IPS DF 6.9 (cell line): ENCODE measurements around the gene TEN1.

Experiments
- DNase-seq: peaks from one replicate; pipeline ENCODE4 v3.0.0-alpha.2; 2013; ENCODE audit warnings: low read depth, low spot score
- H3K27ac ChIP-seq: one replicate; pipeline ENCODE4 v1.5.1; 2013; ENCODE audit warnings: low read length, control low read depth
- H3K27me3 ChIP-seq: 2 replicates; pipeline ENCODE4 v1.6.1; 2013; ENCODE audit warnings: mild to moderate bottlenecking, low read length; ENCODE audit not compliant: control insufficient read depth, insufficient read depth
- H3K36me3 ChIP-seq: 2 replicates; pipeline ENCODE4 v1.6.1; 2013; ENCODE audit warnings: low read length; ENCODE audit not compliant: control insufficient read depth, insufficient read depth
- H3K4me1 ChIP-seq: 2 replicates; pipeline ENCODE4 v1.6.1; 2013; ENCODE audit warnings: low read length; ENCODE audit not compliant: control insufficient read depth, insufficient read depth
- H3K4me3 ChIP-seq: 2 replicates; pipeline ENCODE4 v1.5.1; 2013; ENCODE audit warnings: mild to moderate bottlenecking, low read length
- H3K9me3 ChIP-seq: 2 replicates; pipeline ENCODE4 v1.6.1; 2013; ENCODE audit warnings: low read length, inconsistent platforms; ENCODE audit not compliant: control insufficient read depth, insufficient read depth
- WGBS: extraction: QIAGEN DNeasy Blood & Tissue Kit; methylation state at CpG from one replicate; pipeline ENCODE4 v1.1.7; 2013; ENCODE audit warnings: mixed read lengths, missing lambda C conversion rate; ENCODE audit not compliant: insufficient read length, insufficient coverage; 5-methylcytosine and 5-hydroxymethylcytosine counted together

TEN1 gene

GRCh38 chr17:76026714-76027158 is 47.7 kb downstream of the TEN1 start:
- Histone ChIP-seq H3K27ac (no peak overlapping the region), H3K27me3 (no peaks in the 10 kb centered on the region), H3K4me1 (0 out of 2 replicates have a peak, but pooled peaks cover 1% of the 10 kb centered on the region), H3K9me3 (no peaks in the 10 kb centered on the region), H3K4me3 (no peak overlapping the region), H3K36me3 (no peaks in the 10 kb centered on the region)
- no CpG with 5 or more reads among the region's 15 CpGs for WGBS
- no peak for DNase-seq

- no CpG with 5 or more reads among the region's 24 CpGs for WGBS
- no peak within 1 kb of the TSS for H3K27ac ChIP-seq
- no peaks in the 10 kb centered on the region for H3K36me3 ChIP-seq
Measured at GRCh38 chr17:76027159-76027839, 48.3 kb downstream of the TEN1 start, which contains the start of gene EVPL. TSS of gene EVPL (minus strand) at chr17:76027306. CDS start at chr17:76027198, 108 bp downstream.

GRCh38 chr17:76032073-76032779 is 53.2 kb downstream of the TEN1 start:
- Histone ChIP-seq H3K27me3 (no peaks in the 10 kb centered on the region), H3K9me3 (no peaks in the 10 kb centered on the region), H3K36me3 (no peaks in the 10 kb centered on the region), H3K4me1 (0 out of 2 replicates have a peak, but pooled peaks cover 1% of the 10 kb centered on the region), H3K4me3 (no peak overlapping the region), H3K27ac (no peak overlapping the region)
- no peak for DNase-seq
- no CpG with 5 or more reads among the region's 20 CpGs for WGBS

More at GRCh38 chr17:76027159-76027839, 48.3 kb downstream of the TEN1 start, which contains the start of gene EVPL:
- Histone ChIP-seq H3K27me3 (no peaks in the 10 kb centered on the region), H3K9me3 (no peaks in the 10 kb centered on the region), H3K4me1 (0 out of 2 replicates have a peak, but pooled peaks cover 1% of the 10 kb centered on the region), H3K4me3 (no peak within 1 kb of the TSS)
- DNase-seq, result no peak

GRCh38 chr17:76032780-76033108 is 53.7 kb downstream of the TEN1 start:
- DNase-seq, result no peak
- Histone ChIP-seq H3K4me1 (0 out of 2 replicates have a peak, but pooled peaks cover 1% of the 10 kb centered on the region), H3K9me3 (no peaks in the 10 kb centered on the region), H3K27ac (no peak overlapping the region), H3K4me3 (no peak overlapping the region), H3K36me3 (no peaks in the 10 kb centered on the region), H3K27me3 (no peaks in the 10 kb centered on the region)
- no CpG with 5 or more reads among the region's 5 CpGs for WGBS

GRCh38 chr17:76033139-76033538 is 54.1 kb downstream of the TEN1 start:
- Histone ChIP-seq H3K9me3 (no peaks in the 10 kb centered on the region), H3K36me3 (no peaks in the 10 kb centered on the region), H3K27me3 (no peaks in the 10 kb centered on the region), H3K4me3 (no peak overlapping the region), H3K27ac (no peak overlapping the region), H3K4me1 (0 out of 2 replicates have a peak, but pooled peaks cover 1% of the 10 kb centered on the region)
- DNase-seq, result no peak
- no CpG with 5 or more reads among the region's 6 CpGs for WGBS

GRCh38 chr17:76034428-76035350 is 55.6 kb downstream of the TEN1 start:
- no peaks in the 10 kb centered on the region for H3K9me3 ChIP-seq
- no peak overlapping the region for H3K4me3 ChIP-seq
- peaks cover 9% of the 10 kb centered on the region; the same call in 1 of the 2 replicates for H3K36me3 ChIP-seq
- no peak overlapping the region for H3K27ac ChIP-seq
- H3K27me3 ChIP-seq, result no peaks in the 10 kb centered on the region
- DNase-seq, result no peak
- H3K4me1 ChIP-seq, result no peaks in the 10 kb centered on the region
- WGBS, result no CpG with 5 or more reads among the region's 13 CpGs

GRCh38 chr17:76036497-76037261 is 57.6 kb downstream of the TEN1 start:
- Histone ChIP-seq H3K27me3 (no peaks in the 10 kb centered on the region), H3K36me3 (peaks cover 19% of the 10 kb centered on the region; the same call in 1 of the 2 replicates), H3K9me3 (no peaks in the 10 kb centered on the region), H3K4me1 (no peaks in the 10 kb centered on the region), H3K27ac (no peak overlapping the region), H3K4me3 (no peak overlapping the region)
- DNase-seq, result no peak
- no CpG with 5 or more reads among the region's 22 CpGs for WGBS

- Histone ChIP-seq H3K36me3 (peaks cover 20% of the 10 kb centered on the region; the same call in 1 of the 2 replicates), H3K4me3 (no peak overlapping the region), H3K4me1 (no peaks in the 10 kb centered on the region), H3K9me3 (no peaks in the 10 kb centered on the region), H3K27me3 (no peaks in the 10 kb centered on the region), H3K27ac (no peak overlapping the region)
- no peak for DNase-seq
- WGBS, result no CpG with 5 or more reads among the region's 3 CpGs
Measured at GRCh38 chr17:76038050-76038449, 59.0 kb downstream of the TEN1 start.

GRCh38 chr17:76039121-76039520 is 60.1 kb downstream of the TEN1 start:
- no peaks in the 10 kb centered on the region for H3K9me3 ChIP-seq
- H3K4me1 ChIP-seq, result no peaks in the 10 kb centered on the region
- H3K36me3 ChIP-seq, result peaks cover 31% of the 10 kb centered on the region; the same call in 1 of the 2 replicates
- H3K27ac ChIP-seq, result no peak overlapping the region
- H3K4me3 ChIP-seq, result no peak overlapping the region
- H3K27me3 ChIP-seq, result no peaks in the 10 kb centered on the region
- DNase-seq, result no peak
- WGBS, result no CpG with 5 or more reads among the region's 6 CpGs
